MCF 10A (cell line): ENCODE measurements around the gene SFXN4. TPM values are rescaled to one million over a fixed set of nuclear protein-coding genes. Genes with fewer than 3 reads are reported as not detected.

Experiments used
- BruUV-seq: library from RNA; stranded (reverse); fragments of 400-500 nt; replicated peaks from 2 replicates; lab custom pipeline; 2021; lab: Mats Ljungman, UMichigan
- CTCF ChIA-PET: fragments of 300-600 bp; sonication (Branson Sonifier 250); formaldehyde crosslinking; extraction: SDS; loops from one replicate; lab custom pipeline; 2021; ENCODE audit warnings: antibody characterized with exemption, inconsistent platforms; lab: Yijun Ruan, JAX
- POLR2A ChIA-PET: fragments of 300-600, 350-650 bp; sonication (Branson Sonifier 250); formaldehyde crosslinking; extraction: SDS; loops from one replicate; lab custom pipeline; 2020; ENCODE audit warnings: antibody characterized with exemption, inconsistent platforms; lab: Yijun Ruan, JAX
- DNase-seq: peaks from one replicate; pipeline ENCODE4 v3.0.0-alpha.2; 2018; ENCODE audit not compliant: unreplicated experiment
- H3K27ac Mint-ChIP-seq: one replicate; pipeline ENCODE4 v1.8.0; 2022; ENCODE audit warnings: mild to moderate bottlenecking, low read depth, mixed read lengths; ENCODE audit not compliant: unreplicated experiment
- H3K27me3 Mint-ChIP-seq: one replicate; pipeline ENCODE4 v1.8.0; 2022; ENCODE audit warnings: mixed read lengths; ENCODE audit not compliant: insufficient read depth, unreplicated experiment
- H3K36me3 Mint-ChIP-seq: one replicate; pipeline ENCODE4 v1.8.0; 2022; ENCODE audit warnings: mild to moderate bottlenecking, moderate library complexity, mixed read lengths; ENCODE audit not compliant: insufficient read depth, unreplicated experiment
- H3K4me1 Mint-ChIP-seq: one replicate; pipeline ENCODE4 v1.8.0; 2022; ENCODE audit warnings: mixed read lengths; ENCODE audit not compliant: insufficient read depth, unreplicated experiment
- H3K4me3 Mint-ChIP-seq: one replicate; pipeline ENCODE4 v1.8.0; 2022; ENCODE audit warnings: mild to moderate bottlenecking, moderate library complexity, mixed read lengths; ENCODE audit not compliant: unreplicated experiment
- H3K9me3 Mint-ChIP-seq: one replicate; pipeline ENCODE4 v1.8.0; 2022; ENCODE audit warnings: mixed read lengths; ENCODE audit not compliant: unreplicated experiment
- intact Hi-C: fragments of 100-400 bp; cut with micrococcal nuclease; formaldehyde crosslinking; loops from 2 replicates; pipeline ENCODE4 v1.14.1; 2022
- total RNA-seq: library from RNA; stranded (reverse); gene quantifications from 2 replicates; pipeline ENCODE4 v1.2.3, GENCODE V29; 2022
- TF ChIP-seq, protein P1 (sequence below): fragments of 200-600 bp; IDR thresholded peaks from one replicate; pipeline ENCODE4 v1.8.0; 2022; ENCODE audit warnings: antibody characterized with exemption, mild to moderate bottlenecking; ENCODE audit not compliant: unreplicated experiment

The SFXN4 gene
- total RNA-seq, 1 experiment from 2014 or later = 44.7 TPM

DNA sequence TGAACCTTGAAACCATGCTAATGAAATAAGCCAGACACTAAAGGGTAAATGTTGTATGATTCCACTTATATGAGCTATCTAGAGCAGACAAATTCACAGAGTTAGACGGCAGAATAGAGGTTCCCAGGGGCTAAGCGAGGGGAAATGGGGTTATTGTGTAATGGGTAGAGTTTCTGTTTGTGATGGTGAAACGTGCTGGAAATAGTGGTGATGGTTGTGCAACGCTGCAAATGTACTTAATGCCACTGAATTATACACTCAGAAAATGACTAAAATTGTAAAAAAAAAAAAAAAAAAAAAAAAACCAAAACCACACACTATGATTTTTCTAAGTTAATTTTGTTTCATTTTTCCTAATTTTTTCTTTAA, 30.0 kb downstream of the SFXN4 start:
- ChIA-PET POLR2A (no interaction called here), CTCF (no interaction called here)
- peaks cover 81% of the 10 kb centered on the region for H3K36me3 Mint-ChIP-seq
- H3K27me3 Mint-ChIP-seq = no peaks in the 10 kb centered on the region
- H3K27ac Mint-ChIP-seq = no peak overlapping the region
- H3K4me3 Mint-ChIP-seq = no peak overlapping the region
- intact Hi-C loops = no loop called here
- peaks cover 8% of the 10 kb centered on the region for H3K4me1 Mint-ChIP-seq
- TF ChIP-seq, protein P1, sequence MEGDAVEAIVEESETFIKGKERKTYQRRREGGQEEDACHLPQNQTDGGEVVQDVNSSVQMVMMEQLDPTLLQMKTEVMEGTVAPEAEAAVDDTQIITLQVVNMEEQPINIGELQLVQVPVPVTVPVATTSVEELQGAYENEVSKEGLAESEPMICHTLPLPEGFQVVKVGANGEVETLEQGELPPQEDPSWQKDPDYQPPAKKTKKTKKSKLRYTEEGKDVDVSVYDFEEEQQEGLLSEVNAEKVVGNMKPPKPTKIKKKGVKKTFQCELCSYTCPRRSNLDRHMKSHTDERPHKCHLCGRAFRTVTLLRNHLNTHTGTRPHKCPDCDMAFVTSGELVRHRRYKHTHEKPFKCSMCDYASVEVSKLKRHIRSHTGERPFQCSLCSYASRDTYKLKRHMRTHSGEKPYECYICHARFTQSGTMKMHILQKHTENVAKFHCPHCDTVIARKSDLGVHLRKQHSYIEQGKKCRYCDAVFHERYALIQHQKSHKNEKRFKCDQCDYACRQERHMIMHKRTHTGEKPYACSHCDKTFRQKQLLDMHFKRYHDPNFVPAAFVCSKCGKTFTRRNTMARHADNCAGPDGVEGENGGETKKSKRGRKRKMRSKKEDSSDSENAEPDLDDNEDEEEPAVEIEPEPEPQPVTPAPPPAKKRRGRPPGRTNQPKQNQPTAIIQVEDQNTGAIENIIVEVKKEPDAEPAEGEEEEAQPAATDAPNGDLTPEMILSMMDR = no peak
- peak; percentile 85 for DNase-seq
- H3K9me3 Mint-ChIP-seq = no peaks in the 10 kb centered on the region
- no TSS peak for BruUV-seq

DNA sequence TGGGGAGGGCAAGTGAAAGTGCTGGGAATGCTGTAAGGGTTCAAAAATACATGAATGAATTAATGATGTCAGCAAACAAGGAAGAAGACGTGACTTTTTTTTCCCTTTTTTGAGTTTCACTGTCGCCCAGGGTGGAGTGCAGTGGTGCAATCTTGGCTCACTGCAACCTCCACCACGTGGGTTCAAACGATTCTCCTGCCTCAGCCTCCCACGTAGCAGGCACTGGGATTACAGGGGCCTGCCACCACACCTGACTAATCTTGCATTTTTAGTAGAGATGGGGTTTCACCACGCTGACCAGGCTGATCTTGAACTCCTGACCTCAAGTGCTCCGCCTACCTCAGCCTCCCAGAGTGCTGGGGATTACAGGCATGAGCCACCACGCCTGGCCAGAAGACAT, 31.6 kb downstream of the SFXN4 start:
- TF ChIP-seq, protein P1 = no peak
- CTCF ChIA-PET = no interaction called here
- no TSS peak for BruUV-seq
- intact Hi-C loops = no loop called here
- peaks cover 8% of the 10 kb centered on the region for H3K4me1 Mint-ChIP-seq
- H3K27ac Mint-ChIP-seq = peak overlapping the region; percentile 35
- H3K36me3 Mint-ChIP-seq = peaks cover 85% of the 10 kb centered on the region
- no peaks in the 10 kb centered on the region for H3K9me3 Mint-ChIP-seq
- POLR2A ChIA-PET = interaction anchor here (1.2 kb wide), 1 partner anchor 29 kb away, joined by 4 read pairs; no protein-coding TSS in a partner anchor
- DNase-seq = no peak
- H3K4me3 Mint-ChIP-seq = no peak overlapping the region
- no peaks in the 10 kb centered on the region for H3K27me3 Mint-ChIP-seq

DNA sequence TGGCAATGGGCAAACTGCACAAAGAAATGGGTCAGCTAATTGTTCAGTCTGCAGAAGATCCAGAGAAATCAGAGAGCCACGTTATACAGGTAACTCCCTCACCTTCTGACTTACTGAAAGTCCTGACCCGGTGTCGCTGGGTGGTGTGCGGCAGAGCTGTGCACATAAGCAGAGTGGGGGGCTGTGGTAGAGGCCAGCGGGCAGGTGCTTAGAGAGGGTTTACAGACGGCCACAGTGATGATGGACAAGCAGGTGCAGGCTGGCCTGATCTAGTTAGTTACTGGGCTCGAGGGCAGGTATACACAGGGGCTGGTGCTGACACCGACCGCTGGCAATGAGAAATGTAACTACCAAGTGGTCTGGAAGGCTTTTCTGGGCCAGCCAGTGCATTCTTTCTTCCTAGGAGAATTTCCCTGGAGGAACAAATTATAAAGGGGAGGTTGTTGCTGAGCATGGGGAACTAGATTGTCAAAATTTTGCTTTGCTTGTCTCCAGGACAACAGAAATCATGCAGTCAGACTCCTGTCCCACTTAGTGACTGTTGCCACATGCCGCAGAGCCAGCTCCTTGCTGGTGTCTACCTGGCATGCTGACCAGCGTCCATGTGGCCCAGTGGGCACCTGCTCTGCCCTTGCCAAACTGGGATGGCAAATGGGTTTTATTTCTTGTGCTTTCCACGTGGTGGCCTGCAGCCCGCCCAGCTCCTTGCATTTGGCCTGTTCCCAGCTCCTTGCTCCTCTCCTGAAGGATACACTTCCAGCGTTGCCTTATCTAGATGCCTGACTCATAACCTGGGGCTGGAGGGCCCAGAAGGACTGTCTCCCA, 32.8 kb downstream of the SFXN4 start:
- TF ChIP-seq, protein P1 = no peak
- Mint-ChIP-seq H3K4me3 (no peak overlapping the region), H3K36me3 (peaks cover 86% of the 10 kb centered on the region), H3K9me3 (no peaks in the 10 kb centered on the region), H3K27ac (peak overlapping the region; percentile 35), H3K27me3 (no peaks in the 10 kb centered on the region), H3K4me1 (peaks cover 8% of the 10 kb centered on the region)
- ChIA-PET CTCF (interaction anchor here (0.5 to 0.6 kb wide), 2 partner anchors 28 to 371 kb away, joined by 3 read pairs; no protein-coding TSS in a partner anchor), POLR2A (interaction anchor here (0.9 to 1.5 kb wide), 5 partner anchors 13 to 53 kb away, joined by 3 to 8 read pairs (median 4); no protein-coding TSS in a partner anchor)
- intact Hi-C loops = no loop called here
- no peak for DNase-seq
- no TSS peak for BruUV-seq

DNA sequence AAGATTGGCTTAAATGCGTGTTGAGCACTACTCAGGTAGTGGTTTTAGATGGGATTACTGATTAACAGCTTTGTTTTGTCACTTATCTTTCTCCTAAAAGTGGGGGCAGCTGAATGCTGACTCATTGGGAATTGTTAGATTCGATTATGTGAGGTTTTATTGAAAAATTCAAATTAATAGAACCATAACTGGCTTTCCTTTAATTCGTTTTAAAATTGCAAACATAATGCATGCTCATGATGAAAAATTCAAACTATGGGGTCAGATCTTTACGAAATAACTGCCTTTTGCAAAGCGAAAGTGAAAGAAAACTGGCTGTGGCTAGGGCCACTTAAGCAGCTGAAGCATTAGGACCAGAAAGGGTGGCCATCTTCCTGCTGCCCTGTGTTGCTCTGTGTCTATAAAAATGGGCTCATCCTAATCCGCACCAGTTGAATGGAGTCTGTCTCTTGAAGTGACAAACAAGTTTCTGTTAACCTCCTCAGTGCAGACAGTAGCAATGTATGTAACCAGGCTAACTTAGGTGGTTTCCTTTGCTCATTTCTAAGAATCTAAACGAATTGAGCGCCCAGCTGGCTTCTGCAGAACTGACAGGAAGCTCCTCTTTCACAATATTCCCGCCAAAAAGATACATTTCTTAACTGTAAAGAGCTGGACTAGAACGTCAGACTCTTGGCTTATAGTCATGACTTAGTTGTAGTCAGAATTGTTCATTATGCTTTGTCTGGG, 33.8 kb downstream of the SFXN4 start:
- BruUV-seq = no TSS peak
- H3K4me1 Mint-ChIP-seq = peaks cover 8% of the 10 kb centered on the region
- no peaks in the 10 kb centered on the region for H3K9me3 Mint-ChIP-seq
- H3K27ac Mint-ChIP-seq = peak overlapping the region; percentile 16
- CTCF ChIA-PET = interaction anchor here (0.6 kb wide), 1 partner anchor 370 kb away, joined by 3 read pairs; no protein-coding TSS in a partner anchor
- TF ChIP-seq, protein P1 = no peak
- POLR2A ChIA-PET = interaction anchor here (1.0 to 1.5 kb wide), 5 partner anchors 10 to 52 kb away, joined by 3 to 8 read pairs (median 5); no protein-coding TSS in a partner anchor
- peak; percentile 22 for DNase-seq
- H3K4me3 Mint-ChIP-seq = no peak overlapping the region
- intact Hi-C loops = no loop called here
- no peaks in the 10 kb centered on the region for H3K27me3 Mint-ChIP-seq
- H3K36me3 Mint-ChIP-seq = peaks cover 96% of the 10 kb centered on the region
